Ectodermal cell (in vitro differentiated cells): ENCODE results near the gene GALNT6.

Experiments used
- H3K27ac ChIP-seq: 2 replicates; pipeline ENCODE4 v1.7.0; 2013; ENCODE audit warnings: mild to moderate bottlenecking, low read depth, low read length; ENCODE audit not compliant: insufficient read depth, poor library complexity, severe bottlenecking
- H3K27me3 ChIP-seq: 2 replicates; pipeline ENCODE4 v1.7.0; 2013; ENCODE audit warnings: mild to moderate bottlenecking, low read length; ENCODE audit not compliant: insufficient read depth, control insufficient read depth, poor library complexity, severe bottlenecking
- H3K36me3 ChIP-seq: one replicate; pipeline ENCODE4 v1.7.0; 2013; ENCODE audit warnings: low read length; ENCODE audit not compliant: control insufficient read depth, insufficient read depth
- H3K4me1 ChIP-seq: one replicate; pipeline ENCODE4 v1.7.0; 2013; ENCODE audit warnings: low read length; ENCODE audit not compliant: control insufficient read depth, insufficient read depth
- H3K4me3 ChIP-seq: 2 replicates; pipeline ENCODE4 v1.7.0; 2013; ENCODE audit warnings: low read depth, low read length, control low read depth; ENCODE audit not compliant: insufficient read depth
- H3K9me3 ChIP-seq: 2 replicates; pipeline ENCODE4 v1.7.0; 2013; ENCODE audit warnings: mild to moderate bottlenecking, low read length, moderate library complexity; ENCODE audit not compliant: control insufficient read depth
- WGBS, 2 experiments: methylation state at CpG; one replicate each; pipeline ENCODE4 v1.1.7; 2013; ENCODE audit warnings: missing lambda C conversion rate in 2 of 2; 5-methylcytosine and 5-hydroxymethylcytosine counted together

GALNT6 gene

GRCh38 chr12:51326698-51327439 is 64.3 kb downstream of the GALNT6 start:
- Histone ChIP-seq H3K27me3 (no peaks in the 10 kb centered on the region), H3K27ac (no peak overlapping the region), H3K9me3 (no peaks in the 10 kb centered on the region), H3K4me1 (peaks cover 8% of the 10 kb centered on the region), H3K36me3 (no peaks in the 10 kb centered on the region), H3K4me3 (no peak overlapping the region)
- WGBS, 2 experiments: 83 to 85% methylated on average over 7 of the region's 7 CpGs

- H3K27ac ChIP-seq: no peak overlapping the region
- H3K9me3 ChIP-seq: no peaks in the 10 kb centered on the region
- no peaks in the 10 kb centered on the region for H3K27me3 ChIP-seq
- H3K4me3 ChIP-seq: no peak overlapping the region
- no peaks in the 10 kb centered on the region for H3K36me3 ChIP-seq
- peaks cover 20% of the 10 kb centered on the region for H3K4me1 ChIP-seq
- WGBS, 2 experiments: 94 to 99% methylated on average over 4 of the region's 4 CpGs
Measured at GRCh38 chr12:51324953-51325352, 66.3 kb downstream of the GALNT6 start.

- Histone ChIP-seq H3K27me3 (no peaks in the 10 kb centered on the region), H3K9me3 (no peaks in the 10 kb centered on the region), H3K4me3 (no peak within 1 kb of the TSS), H3K36me3 (no peaks in the 10 kb centered on the region), H3K4me1 (peaks cover 20% of the 10 kb centered on the region), H3K27ac (no peak within 1 kb of the TSS)
- WGBS, 2 experiments: 96 to 97% methylated on average over 60 of the region's 60 CpGs
Measured at GRCh38 chr12:51323966-51324895, 67.0 kb downstream of the GALNT6 start, which contains the start of gene BIN2. TSS of gene BIN2 (minus strand) at chr12:51324174. CDS start at chr12:51324102, 72 bp downstream.

- Histone ChIP-seq H3K4me3 (no peak overlapping the region), H3K4me1 (peaks cover 24% of the 10 kb centered on the region), H3K36me3 (no peaks in the 10 kb centered on the region), H3K9me3 (no peaks in the 10 kb centered on the region), H3K27ac (no peak overlapping the region), H3K27me3 (no peaks in the 10 kb centered on the region)
- 89 to 93% methylated on average over 15 of the region's 15 CpGs for WGBS, 2 experiments
Measured at GRCh38 chr12:51323317-51323960, 67.8 kb downstream of the GALNT6 start.

GRCh38 chr12:51322452-51322851 is 68.8 kb downstream of the GALNT6 start:
- H3K9me3 ChIP-seq: no peaks in the 10 kb centered on the region
- no peaks in the 10 kb centered on the region for H3K27me3 ChIP-seq
- H3K4me1 ChIP-seq: peaks cover 24% of the 10 kb centered on the region
- no peaks in the 10 kb centered on the region for H3K36me3 ChIP-seq
- no peak overlapping the region for H3K27ac ChIP-seq
- no peak overlapping the region for H3K4me3 ChIP-seq
- WGBS, 2 experiments: 91 to 99% methylated on average over 5 of the region's 5 CpGs

GRCh38 chr12:51321882-51322281 is 69.3 kb downstream of the GALNT6 start:
- WGBS, 2 experiments: 90 to 97% methylated on average over 3 of the region's 3 CpGs
- H3K4me3 ChIP-seq: no peak overlapping the region
- H3K9me3 ChIP-seq: no peaks in the 10 kb centered on the region
- H3K36me3 ChIP-seq: no peaks in the 10 kb centered on the region
- H3K4me1 ChIP-seq: peaks cover 24% of the 10 kb centered on the region
- no peaks in the 10 kb centered on the region for H3K27me3 ChIP-seq
- no peak overlapping the region for H3K27ac ChIP-seq

GRCh38 chr12:51320695-51321320 is 70.4 kb downstream of the GALNT6 start:
- peak overlapping the region; percentile 99 for H3K27ac ChIP-seq
- 12 to 17% methylated on average over 3 of the region's 3 CpGs for WGBS, 2 experiments

GRCh38 chr12:51320311-51320694 is 70.9 kb downstream of the GALNT6 start:
- Histone ChIP-seq H3K36me3 (no peaks in the 10 kb centered on the region), H3K9me3 (no peaks in the 10 kb centered on the region), H3K27ac (peak overlapping the region; percentile 99), H3K4me3 (no peak overlapping the region), H3K4me1 (peaks cover 24% of the 10 kb centered on the region), H3K27me3 (no peaks in the 10 kb centered on the region)
- WGBS, 2 experiments: 49 to 50% methylated on average over 4 of the region's 4 CpGs

More at GRCh38 chr12:51320695-51321320, 70.4 kb downstream of the GALNT6 start:
- no peaks in the 10 kb centered on the region for H3K9me3 ChIP-seq
- peaks cover 24% of the 10 kb centered on the region for H3K4me1 ChIP-seq
- no peak overlapping the region for H3K4me3 ChIP-seq
- no peaks in the 10 kb centered on the region for H3K36me3 ChIP-seq
- H3K27me3 ChIP-seq: no peaks in the 10 kb centered on the region

GRCh38 chr12:51318846-51319599 is 72.2 kb downstream of the GALNT6 start:
- Histone ChIP-seq H3K4me1 (peaks cover 24% of the 10 kb centered on the region), H3K27me3 (no peaks in the 10 kb centered on the region), H3K9me3 (no peaks in the 10 kb centered on the region), H3K36me3 (no peaks in the 10 kb centered on the region), H3K4me3 (no peak overlapping the region), H3K27ac (no peak overlapping the region)
- WGBS, 2 experiments: 77 to 84% methylated on average over 3 of the region's 3 CpGs
